Activated CD4-positive, alpha-beta T cell treated with anti-CD3 and anti-CD28 coated beads, Interleukin-10, Interleukin-2, amounts not matched to agents 100 ng/mL and 50 ng/mL, durations not matched to agents 16 hours and 8 hours (primary cell): Measurements from ENCODE around the gene UPK1A.
A peak's percentile ranks its signal among the peaks of the same experiment; 100 is the strongest.

Experiments used
- DNase-seq: peaks from one replicate; pipeline ENCODE4 v3.0.0-alpha.2; 2020

UPK1A gene

GRCh38 chr19:35693422-35693821 is 27.1 kb downstream of the UPK1A start:
- no peak for DNase-seq

- peak; percentile 96 for DNase-seq
Observed at GRCh38 chr19:35693835-35694599, 27.7 kb downstream of the UPK1A start.

- no peak for DNase-seq
Observed at GRCh38 chr19:35695895-35696422, 29.6 kb downstream of the UPK1A start.

GRCh38 chr19:35696835-35697234 is 30.5 kb downstream of the UPK1A start:
- peak; percentile 38 for DNase-seq

- DNase-seq, result peak; percentile 99
Observed at GRCh38 chr19:35702223-35703012, 36.1 kb downstream of the UPK1A start.

- no peak for DNase-seq
Observed at GRCh38 chr19:35703343-35703742, 37.0 kb downstream of the UPK1A start.

- DNase-seq, result peak; percentile 34
Observed at GRCh38 chr19:35704218-35704617, 37.9 kb downstream of the UPK1A start, which contains the start of gene ZBTB32. TSS of gene ZBTB32 (plus strand) at chr19:35704558. CDS start at chr19:35714627, 10,069 bp downstream.

- no peak for DNase-seq
Observed at GRCh38 chr19:35708391-35708790, 42.1 kb downstream of the UPK1A start.

GRCh38 chr19:35710784-35711723 is 44.7 kb downstream of the UPK1A start:
- peak; percentile 95 for DNase-seq

- peak; percentile 95 for DNase-seq
Observed at GRCh38 chr19:35712567-35713505, 46.5 kb downstream of the UPK1A start.

- DNase-seq, result no peak
Observed at GRCh38 chr19:35713506-35713850, 47.2 kb downstream of the UPK1A start.

- DNase-seq, result peak; percentile 19
Observed at GRCh38 chr19:35713904-35714495, 47.7 kb downstream of the UPK1A start.

- peak; percentile 69 for DNase-seq
Observed at GRCh38 chr19:35714601-35715354, 48.5 kb downstream of the UPK1A start.

GRCh38 chr19:35715355-35715809 is 49.1 kb downstream of the UPK1A start:
- peak; percentile 20 for DNase-seq

GRCh38 chr19:35715981-35716800 is 49.9 kb downstream of the UPK1A start:
- DNase-seq, result peak; percentile 28

- peak; percentile 99 for DNase-seq
Observed at GRCh38 chr19:35716801-35717664, 50.7 kb downstream of the UPK1A start.

- no peak for DNase-seq
Observed at GRCh38 chr19:35717665-35718344, 51.5 kb downstream of the UPK1A start, which contains the start of gene KMT2B. TSS of gene KMT2B (plus strand) at chr19:35718003. CDS start at chr19:35718019, 16 bp downstream.
